Nephron (organoid): ENCODE data around the gene MAN1A2.
A peak's percentile ranks its signal among the peaks of the same experiment; 100 is the strongest.
"Not testable (repeated sequence)": the region's sequence is repeated elsewhere in the genome, so short reads cannot be mapped to it uniquely, and the experiment has no call there.

Experiments used
- H3K27ac Mint-ChIP-seq, 3 experiments: 2 replicates each; pipeline ENCODE4 v1.8.0; 2020; ENCODE audit warnings: mixed read lengths in 3 of 3, mild to moderate bottlenecking in 2 of 3, moderate library complexity in 1 of 3
- H3K27me3 Mint-ChIP-seq: 2 replicates; pipeline ENCODE4 v1.8.0; 2021; ENCODE audit warnings: low read depth, mild to moderate bottlenecking, moderate library complexity, mixed read lengths
- H3K36me3 Mint-ChIP-seq: 2 replicates; pipeline ENCODE4 v1.8.0; 2020; ENCODE audit warnings: low read depth, mixed read lengths
- H3K4me1 Mint-ChIP-seq: 2 replicates; pipeline ENCODE4 v1.8.0; 2020; ENCODE audit warnings: mixed read lengths
- H3K4me3 Mint-ChIP-seq, 3 experiments: 2 replicates each; pipeline ENCODE4 v1.8.0; 2020; ENCODE audit warnings: mild to moderate bottlenecking in 3 of 3, mixed read lengths in 3 of 3, moderate library complexity in 2 of 3
- H3K9me3 Mint-ChIP-seq: 2 replicates; pipeline ENCODE4 v1.8.0; 2020; ENCODE audit warnings: mixed read lengths
- TF ChIP-seq, protein P1 (sequence below), 3 experiments: fragments of 200-600 bp; sonication (generic); IDR thresholded peaks; one replicate each; pipeline ENCODE4 v1.5.0; 2021; ENCODE audit warnings: antibody characterized with exemption in 3 of 3; ENCODE audit not compliant: unreplicated experiment in 3 of 3

The MAN1A2 gene

DNA sequence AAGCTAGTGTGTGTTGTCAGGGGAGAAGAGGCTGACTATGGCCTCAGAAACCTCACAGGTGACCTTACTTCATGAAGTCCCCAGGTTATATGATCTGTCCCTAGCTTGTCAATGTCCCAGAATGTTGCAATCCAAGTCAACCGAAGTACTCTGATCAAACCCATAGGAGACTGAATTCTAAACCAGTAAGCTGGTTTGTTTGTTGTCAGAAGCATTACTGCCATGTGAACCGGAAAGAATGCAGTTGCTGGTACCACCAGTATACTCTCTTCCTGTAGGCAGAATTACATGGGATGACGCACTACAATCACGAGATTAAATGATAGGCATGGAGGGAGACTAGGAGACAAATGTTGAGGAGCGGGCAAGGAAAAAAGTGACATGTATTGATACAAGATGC lies 26.1 kb upstream of the MAN1A2 start:
- no peaks in the 10 kb centered on the region for H3K9me3 Mint-ChIP-seq
- TF ChIP-seq, protein P1, sequence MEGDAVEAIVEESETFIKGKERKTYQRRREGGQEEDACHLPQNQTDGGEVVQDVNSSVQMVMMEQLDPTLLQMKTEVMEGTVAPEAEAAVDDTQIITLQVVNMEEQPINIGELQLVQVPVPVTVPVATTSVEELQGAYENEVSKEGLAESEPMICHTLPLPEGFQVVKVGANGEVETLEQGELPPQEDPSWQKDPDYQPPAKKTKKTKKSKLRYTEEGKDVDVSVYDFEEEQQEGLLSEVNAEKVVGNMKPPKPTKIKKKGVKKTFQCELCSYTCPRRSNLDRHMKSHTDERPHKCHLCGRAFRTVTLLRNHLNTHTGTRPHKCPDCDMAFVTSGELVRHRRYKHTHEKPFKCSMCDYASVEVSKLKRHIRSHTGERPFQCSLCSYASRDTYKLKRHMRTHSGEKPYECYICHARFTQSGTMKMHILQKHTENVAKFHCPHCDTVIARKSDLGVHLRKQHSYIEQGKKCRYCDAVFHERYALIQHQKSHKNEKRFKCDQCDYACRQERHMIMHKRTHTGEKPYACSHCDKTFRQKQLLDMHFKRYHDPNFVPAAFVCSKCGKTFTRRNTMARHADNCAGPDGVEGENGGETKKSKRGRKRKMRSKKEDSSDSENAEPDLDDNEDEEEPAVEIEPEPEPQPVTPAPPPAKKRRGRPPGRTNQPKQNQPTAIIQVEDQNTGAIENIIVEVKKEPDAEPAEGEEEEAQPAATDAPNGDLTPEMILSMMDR (IDR thresholded peaks at IDR 0.05; ENCODE audit: unreplicated experiment in 3 of 3), result no peak
- peaks cover 4% of the 10 kb centered on the region for H3K27me3 Mint-ChIP-seq
- H3K4me3 Mint-ChIP-seq, result no peak overlapping the region
- no peaks in the 10 kb centered on the region for H3K36me3 Mint-ChIP-seq
- peaks cover 33% of the 10 kb centered on the region for H3K4me1 Mint-ChIP-seq
- peak overlapping the region in 1 of 3 experiments; percentile 1 for H3K27ac Mint-ChIP-seq

DNA sequence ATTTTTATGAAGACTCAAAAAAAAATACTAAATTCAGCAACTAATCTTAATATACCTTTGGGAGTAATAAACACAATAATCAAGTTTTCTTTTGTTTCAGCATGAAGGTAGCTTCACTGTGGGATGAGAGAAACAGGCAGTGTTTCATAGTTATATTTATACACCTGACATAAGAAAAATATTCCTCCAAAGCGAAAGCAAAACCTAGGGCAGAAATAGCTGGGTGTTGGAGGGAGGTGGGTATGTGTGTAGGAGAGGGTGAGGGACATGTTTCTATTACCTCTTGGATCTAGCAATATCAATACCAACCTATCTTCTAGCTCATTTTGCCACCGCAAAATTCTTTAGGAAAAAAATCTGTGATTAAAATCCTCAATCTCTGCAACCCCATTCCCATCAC lies 24.9 kb upstream of the MAN1A2 start:
- Mint-ChIP-seq H3K4me3 (peak overlapping the region in 1 of 3 experiments; percentile 24), H3K27ac (peak overlapping the region in 2 of 3 experiments; percentile 40 to 63), H3K27me3 (peaks cover 4% of the 10 kb centered on the region), H3K36me3 (no peaks in the 10 kb centered on the region), H3K4me1 (peaks cover 29% of the 10 kb centered on the region), H3K9me3 (no peaks in the 10 kb centered on the region)
- TF ChIP-seq, protein P1 (IDR thresholded peaks at IDR 0.05; ENCODE audit: unreplicated experiment in 3 of 3), result no peak

- TF ChIP-seq, protein P1 (IDR thresholded peaks at IDR 0.05; ENCODE audit: unreplicated experiment in 3 of 3), result no peak
- no peak overlapping the region for H3K27ac Mint-ChIP-seq
- H3K36me3 Mint-ChIP-seq, result no peaks in the 10 kb centered on the region
- H3K27me3 Mint-ChIP-seq, result peaks cover 4% of the 10 kb centered on the region
- peaks cover 20% of the 10 kb centered on the region for H3K4me1 Mint-ChIP-seq
- H3K9me3 Mint-ChIP-seq, result no peaks in the 10 kb centered on the region
- no peak overlapping the region for H3K4me3 Mint-ChIP-seq
Observed at GRCh38 chr1:117346206-117346928, 20.9 kb upstream of the MAN1A2 start.

DNA sequence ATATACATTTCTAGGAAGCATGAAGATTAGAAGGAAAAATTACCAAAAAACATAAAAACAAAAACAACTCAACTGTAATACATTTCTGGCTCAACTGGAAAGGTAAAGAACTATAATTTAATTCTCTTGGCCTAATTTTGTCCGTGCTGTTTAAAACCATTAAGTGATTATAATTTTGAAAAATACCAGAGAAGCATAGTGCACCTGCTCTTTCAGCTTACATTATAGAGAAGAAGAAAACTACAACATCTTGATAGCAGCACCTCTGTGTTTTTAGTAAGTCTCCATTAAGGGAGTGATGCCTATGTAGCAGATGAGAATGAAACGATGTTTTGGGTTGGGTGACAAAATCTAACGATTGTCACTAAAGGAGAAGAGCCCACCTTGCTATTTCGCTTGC lies 19.3 kb upstream of the MAN1A2 start:
- Mint-ChIP-seq H3K36me3 (no peaks in the 10 kb centered on the region), H3K9me3 (no peaks in the 10 kb centered on the region), H3K27ac (no peak overlapping the region), H3K4me1 (peaks cover 15% of the 10 kb centered on the region), H3K27me3 (peaks cover 4% of the 10 kb centered on the region), H3K4me3 (no peak overlapping the region)
- TF ChIP-seq, protein P1 (IDR thresholded peaks at IDR 0.05; ENCODE audit: unreplicated experiment in 3 of 3), result no peak

GRCh38 chr1:117352695-117353094 lies 14.6 kb upstream of the MAN1A2 start:
- not testable (repeated sequence) for H3K4me3 Mint-ChIP-seq, H3K36me3 Mint-ChIP-seq, H3K9me3 Mint-ChIP-seq, H3K27me3 Mint-ChIP-seq, H3K27ac Mint-ChIP-seq
- peaks cover 11% of the 10 kb centered on the region for H3K4me1 Mint-ChIP-seq

DNA sequence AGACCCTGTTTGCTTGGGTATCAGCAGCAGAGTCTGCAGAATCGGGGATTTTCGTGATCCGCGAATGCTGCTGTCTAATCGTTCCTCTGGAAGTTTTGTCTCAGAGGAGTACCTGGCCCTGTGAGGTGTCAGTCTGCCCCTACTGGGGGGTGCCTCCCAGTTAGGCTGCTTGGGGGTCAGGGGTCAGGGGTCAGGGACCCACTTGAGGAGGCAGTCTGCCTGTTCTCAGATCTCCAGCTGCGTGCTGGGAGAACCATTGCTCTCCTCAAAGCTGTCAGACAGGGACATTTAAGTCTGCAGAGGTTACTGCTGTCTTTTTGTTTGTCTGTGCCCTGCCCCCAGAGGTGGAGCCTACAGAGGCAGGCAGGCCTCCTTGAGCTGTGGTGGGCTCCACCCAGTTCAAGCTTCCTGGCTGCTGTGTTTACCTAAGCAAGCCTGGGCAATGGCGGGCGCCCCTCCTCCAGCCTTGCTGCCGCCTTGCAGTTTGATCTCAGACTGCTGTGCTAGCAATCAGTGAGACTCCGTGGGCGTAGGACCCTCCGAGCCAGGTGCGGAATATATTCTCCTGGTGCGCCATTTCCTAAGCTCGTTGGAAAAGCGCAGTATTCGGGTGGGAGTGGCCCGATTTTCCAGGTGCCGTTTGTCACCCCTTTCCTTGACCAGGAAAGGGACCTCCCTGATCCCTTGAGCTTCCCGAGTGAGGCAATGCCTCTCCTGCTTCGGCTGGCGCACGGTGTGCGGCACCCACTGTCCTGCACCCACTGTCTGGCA lies 9.2 kb upstream of the MAN1A2 start:
- H3K4me1 Mint-ChIP-seq, H3K27me3 Mint-ChIP-seq, H3K9me3 Mint-ChIP-seq, H3K36me3 Mint-ChIP-seq: not testable (repeated sequence)
- peak overlapping the region in 1 of 3 experiments; percentile 21 for H3K4me3 Mint-ChIP-seq
- H3K27ac Mint-ChIP-seq, result peak overlapping the region in 1 of 3 experiments; percentile 57

DNA sequence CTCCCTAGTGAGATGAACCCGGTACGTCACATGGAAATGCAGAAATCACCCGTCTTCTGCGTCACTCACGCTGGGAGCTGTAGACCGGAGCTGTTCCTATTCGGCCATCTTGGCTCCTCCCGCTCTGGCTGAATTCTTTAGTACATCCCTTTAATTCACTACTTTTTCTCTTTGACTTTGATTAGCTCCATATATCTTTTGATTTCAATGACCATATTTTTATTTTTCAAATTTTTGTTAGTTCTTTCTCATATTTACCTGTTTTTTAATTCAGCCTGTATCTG lies 8.7 kb upstream of the MAN1A2 start:
- not testable (repeated sequence) for H3K36me3 Mint-ChIP-seq, H3K9me3 Mint-ChIP-seq, H3K4me1 Mint-ChIP-seq, H3K27me3 Mint-ChIP-seq
- Mint-ChIP-seq H3K4me3 (peak overlapping the region in 1 of 3 experiments; percentile 21), H3K27ac (peak overlapping the region in 1 of 3 experiments; percentile 57)
